ENCODE data around the gene MRPL3.

DNA sequence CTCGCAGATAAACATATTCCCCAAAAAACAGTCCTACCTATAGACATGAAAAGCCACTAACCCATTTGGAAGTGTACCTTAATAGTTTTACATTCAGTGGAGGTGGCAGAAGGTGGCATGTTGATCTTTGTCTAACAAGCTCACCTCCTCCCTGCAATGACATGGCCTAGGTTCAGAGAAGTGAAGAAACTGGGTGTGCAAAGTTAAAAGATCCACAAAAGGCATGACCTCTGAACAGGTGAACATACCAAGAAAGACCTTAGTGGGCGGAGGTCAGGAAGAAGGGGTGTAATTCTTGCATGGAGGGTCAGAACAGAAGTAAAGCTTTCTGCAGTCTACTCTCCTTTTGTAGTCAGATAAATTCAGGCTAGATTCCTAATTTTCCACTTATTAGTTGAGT lies 822 bp downstream of the MRPL3 start:
- TF ChIP-seq, protein P1, sequence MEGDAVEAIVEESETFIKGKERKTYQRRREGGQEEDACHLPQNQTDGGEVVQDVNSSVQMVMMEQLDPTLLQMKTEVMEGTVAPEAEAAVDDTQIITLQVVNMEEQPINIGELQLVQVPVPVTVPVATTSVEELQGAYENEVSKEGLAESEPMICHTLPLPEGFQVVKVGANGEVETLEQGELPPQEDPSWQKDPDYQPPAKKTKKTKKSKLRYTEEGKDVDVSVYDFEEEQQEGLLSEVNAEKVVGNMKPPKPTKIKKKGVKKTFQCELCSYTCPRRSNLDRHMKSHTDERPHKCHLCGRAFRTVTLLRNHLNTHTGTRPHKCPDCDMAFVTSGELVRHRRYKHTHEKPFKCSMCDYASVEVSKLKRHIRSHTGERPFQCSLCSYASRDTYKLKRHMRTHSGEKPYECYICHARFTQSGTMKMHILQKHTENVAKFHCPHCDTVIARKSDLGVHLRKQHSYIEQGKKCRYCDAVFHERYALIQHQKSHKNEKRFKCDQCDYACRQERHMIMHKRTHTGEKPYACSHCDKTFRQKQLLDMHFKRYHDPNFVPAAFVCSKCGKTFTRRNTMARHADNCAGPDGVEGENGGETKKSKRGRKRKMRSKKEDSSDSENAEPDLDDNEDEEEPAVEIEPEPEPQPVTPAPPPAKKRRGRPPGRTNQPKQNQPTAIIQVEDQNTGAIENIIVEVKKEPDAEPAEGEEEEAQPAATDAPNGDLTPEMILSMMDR (IDR thresholded peaks at IDR 0.05), result no peak
- TF ChIP-seq POLR2A (IDR thresholded peaks at IDR 0.05), result no peak

Data from heart left ventricle (tissue), 13 donors.